ACC112 (cell line): ENCODE results near the gene WNT3.
"Not testable (repeated sequence)": the region's sequence is repeated elsewhere in the genome, so short reads cannot be mapped to it uniquely, and the experiment has no call there.

Experiments used
- H2AFZ ChIP-seq: fragments of 200-600 bp; sonication (generic); one replicate; pipeline ENCODE4 v1.6.0; 2017; ENCODE audit warnings: antibody characterized with exemption, low read length; ENCODE audit not compliant: unreplicated experiment
- H3K27ac ChIP-seq: fragments of 200-600 bp; sonication (generic); 2 replicates; pipeline ENCODE4 v1.5.1; 2014; ENCODE audit warnings: low read depth, mild to moderate bottlenecking, antibody characterized with exemption, low read length, moderate library complexity
- H3K27me3 ChIP-seq: fragments of 200-600 bp; sonication (generic); 2 replicates; pipeline ENCODE4 v1.6.1; 2014; ENCODE audit warnings: mild to moderate bottlenecking, antibody characterized with exemption, low read length, moderate library complexity, mixed read lengths; ENCODE audit not compliant: insufficient read depth
- H3K36me3 ChIP-seq: fragments of 200-600 bp; sonication (generic); 2 replicates; pipeline ENCODE4 v1.6.1; 2016; ENCODE audit warnings: mild to moderate bottlenecking, antibody characterized with exemption, low read length, moderate library complexity, mixed read lengths; ENCODE audit not compliant: insufficient read depth
- H3K4me1 ChIP-seq: fragments of 200-600 bp; sonication (generic); one replicate; pipeline ENCODE4 v1.6.1; 2016; ENCODE audit warnings: low read length, mixed read lengths; ENCODE audit not compliant: insufficient read depth, unreplicated experiment, control insufficient read depth
- H3K4me3 ChIP-seq: fragments of 200-600 bp; sonication (generic); 2 replicates; pipeline ENCODE4 v1.5.1; 2014; ENCODE audit warnings: mild to moderate bottlenecking, low read depth, low read length
- H3K79me2 ChIP-seq: fragments of 200-600 bp; sonication (generic); one replicate; pipeline ENCODE4 v1.6.0; 2016; ENCODE audit warnings: low read length; ENCODE audit not compliant: control insufficient read depth, unreplicated experiment, insufficient read depth

The WNT3 gene

DNA sequence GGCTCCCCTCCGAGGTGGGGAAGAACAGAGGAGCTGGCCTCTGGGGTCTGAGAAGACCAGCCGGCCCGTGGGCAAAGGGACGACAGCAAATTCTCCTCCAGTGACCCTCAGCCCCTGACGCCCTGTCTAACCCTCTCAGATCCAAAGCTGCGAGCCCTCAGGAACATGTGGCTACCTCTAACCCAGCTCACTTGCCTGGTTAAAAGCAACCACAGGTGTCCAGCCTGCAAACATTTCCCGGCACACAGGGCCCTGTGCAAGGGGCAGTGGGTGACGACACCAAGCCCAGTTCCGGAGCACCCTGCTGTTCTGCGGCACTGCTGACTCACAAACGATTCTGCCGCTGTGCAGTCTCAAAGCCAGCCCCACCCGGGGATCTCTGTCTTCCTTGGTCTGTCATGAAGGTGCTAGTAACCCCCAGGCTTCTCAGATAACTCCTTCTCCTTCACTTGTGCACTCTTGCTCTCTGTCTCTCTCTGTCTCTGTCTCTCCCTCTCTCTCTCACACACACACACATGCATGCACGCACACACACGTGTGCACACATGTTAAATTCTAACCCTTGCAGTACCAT, 23.0 kb downstream of the WNT3 start:
- Histone ChIP-seq H3K36me3 (no peaks in the 10 kb centered on the region), H3K4me1 (no peaks in the 10 kb centered on the region), H3K27ac (no peak overlapping the region), H3K4me3 (no peak overlapping the region), H3K27me3 (peaks cover 52% of the 10 kb centered on the region), H3K79me2 (no peaks in the 10 kb centered on the region), H2AFZ (no peak overlapping the region)

DNA sequence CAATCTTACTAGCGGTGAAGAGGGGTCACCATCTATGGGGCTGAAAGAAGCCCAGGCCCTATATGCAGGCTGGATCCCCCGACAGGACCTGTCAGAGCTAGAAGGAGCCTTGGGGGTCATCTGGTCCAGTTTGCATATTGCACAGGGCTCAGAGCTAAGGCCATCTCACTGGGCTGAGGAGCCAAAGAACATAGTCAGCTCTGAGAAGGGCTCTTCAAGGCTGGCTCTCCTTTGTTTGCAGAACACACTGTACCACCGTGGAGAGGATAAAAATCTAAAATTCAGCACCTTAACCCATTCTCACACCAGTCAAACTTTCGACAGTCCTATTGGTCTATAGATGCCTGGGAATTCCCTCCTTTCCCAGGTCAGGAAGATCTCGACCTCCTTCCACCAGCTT, 24.2 kb downstream of the WNT3 start:
- no peaks in the 10 kb centered on the region for H3K79me2 ChIP-seq
- H3K27ac ChIP-seq, result no peak overlapping the region
- H3K27me3 ChIP-seq, result peaks cover 56% of the 10 kb centered on the region
- no peaks in the 10 kb centered on the region for H3K36me3 ChIP-seq
- H3K4me1 ChIP-seq, result no peaks in the 10 kb centered on the region
- no peak overlapping the region for H3K4me3 ChIP-seq
- no peak overlapping the region for H2AFZ ChIP-seq

DNA sequence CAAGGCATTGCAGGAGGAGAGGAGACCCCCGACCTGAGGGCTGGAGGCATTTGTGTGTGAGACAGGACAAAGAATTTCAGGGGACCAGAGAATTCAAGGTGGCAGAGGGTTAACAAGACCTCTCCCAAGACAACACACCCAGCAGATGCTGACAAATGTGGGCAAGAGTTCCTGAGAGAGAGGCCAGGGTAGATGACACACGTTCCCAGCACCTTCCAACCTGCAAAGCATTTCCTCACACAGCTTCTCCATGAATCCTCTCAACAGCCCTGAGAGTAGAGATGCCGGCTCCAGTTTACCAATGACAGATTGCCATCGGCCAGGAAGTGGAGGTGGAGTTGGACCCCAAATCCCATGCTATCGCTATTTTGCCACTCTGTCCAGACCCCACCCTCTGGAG, 25.0 kb downstream of the WNT3 start:
- Histone ChIP-seq H3K36me3 (no peaks in the 10 kb centered on the region), H2AFZ (no peak overlapping the region), H3K4me3 (no peak overlapping the region), H3K27me3 (peaks cover 56% of the 10 kb centered on the region), H3K4me1 (no peaks in the 10 kb centered on the region), H3K27ac (no peak overlapping the region), H3K79me2 (no peaks in the 10 kb centered on the region)

DNA sequence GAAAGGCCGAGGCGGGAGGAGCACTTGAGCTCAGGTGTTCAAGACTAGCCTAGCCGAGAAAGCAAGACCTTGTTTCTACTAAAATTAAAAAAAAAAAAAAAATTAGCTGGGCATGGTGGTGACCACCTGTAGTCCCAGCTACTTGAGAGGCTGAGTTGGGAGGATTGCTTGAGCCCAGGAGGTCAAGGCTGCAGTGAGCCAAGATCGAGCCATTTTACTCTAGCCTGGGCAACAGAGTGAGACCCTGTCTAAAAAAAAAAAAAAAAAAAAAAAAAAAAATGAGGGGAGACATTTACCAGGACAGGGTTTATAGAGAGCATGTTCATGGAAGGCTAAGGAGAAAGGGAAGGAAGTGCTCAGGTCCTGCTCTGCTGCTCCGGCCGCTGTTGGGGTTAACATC, 25.5 kb downstream of the WNT3 start:
- not testable (repeated sequence) for H3K4me1 ChIP-seq, H3K27ac ChIP-seq, H3K36me3 ChIP-seq, H3K79me2 ChIP-seq, H2AFZ ChIP-seq, H3K4me3 ChIP-seq
- H3K27me3 ChIP-seq, result peaks cover 56% of the 10 kb centered on the region

DNA sequence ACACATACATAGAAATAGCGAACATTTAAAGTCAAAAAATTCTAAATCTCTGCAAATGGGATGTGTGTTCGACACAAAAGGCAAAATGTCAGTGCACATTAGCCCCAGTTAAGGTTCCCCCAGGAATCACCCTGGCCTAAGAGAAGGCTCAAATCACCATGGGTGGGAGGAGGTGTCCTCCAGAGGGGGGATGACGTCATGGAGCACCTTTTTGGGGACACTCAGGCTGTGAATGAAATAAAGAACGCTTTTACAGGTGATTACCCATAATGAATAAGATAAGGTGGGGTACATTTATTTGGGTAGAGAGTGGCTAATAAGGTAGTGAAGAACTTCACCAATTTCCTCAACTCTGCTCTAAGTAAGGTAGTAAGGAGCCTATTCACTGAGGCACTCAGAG, 26.4 kb downstream of the WNT3 start:
- no peak overlapping the region for H3K4me3 ChIP-seq
- peaks cover 51% of the 10 kb centered on the region for H3K27me3 ChIP-seq
- no peaks in the 10 kb centered on the region for H3K4me1 ChIP-seq

DNA sequence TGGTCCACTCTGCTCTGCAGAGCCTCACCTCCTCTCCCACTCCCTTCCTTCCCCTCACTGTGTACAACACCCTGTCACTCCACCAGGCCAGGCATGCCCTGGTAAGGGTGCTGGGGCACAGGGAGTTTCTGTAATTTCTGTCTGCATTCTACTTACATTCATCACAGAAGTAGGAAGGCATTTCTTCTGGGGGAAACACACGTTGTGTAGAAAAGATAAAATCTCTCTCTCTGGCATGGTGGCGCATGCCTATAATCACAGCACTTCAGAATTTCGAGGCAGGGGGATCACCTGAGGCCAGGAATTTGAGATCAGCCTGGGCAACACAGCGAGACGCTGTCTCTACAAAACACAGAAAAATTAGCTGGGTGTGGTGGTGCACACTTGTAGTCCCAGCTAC, 27.0 kb downstream of the WNT3 start:
- Histone ChIP-seq H2AFZ (no peak overlapping the region), H3K27ac (no peak overlapping the region), H3K27me3 (peaks cover 48% of the 10 kb centered on the region), H3K4me1 (no peaks in the 10 kb centered on the region), H3K79me2 (no peaks in the 10 kb centered on the region), H3K36me3 (no peaks in the 10 kb centered on the region), H3K4me3 (no peak overlapping the region)

More for the DNA sequence above, 26.4 kb downstream of the WNT3 start:
- no peak overlapping the region for H3K27ac ChIP-seq
- no peak overlapping the region for H2AFZ ChIP-seq
- H3K36me3 ChIP-seq, result no peaks in the 10 kb centered on the region
- no peaks in the 10 kb centered on the region for H3K79me2 ChIP-seq

DNA sequence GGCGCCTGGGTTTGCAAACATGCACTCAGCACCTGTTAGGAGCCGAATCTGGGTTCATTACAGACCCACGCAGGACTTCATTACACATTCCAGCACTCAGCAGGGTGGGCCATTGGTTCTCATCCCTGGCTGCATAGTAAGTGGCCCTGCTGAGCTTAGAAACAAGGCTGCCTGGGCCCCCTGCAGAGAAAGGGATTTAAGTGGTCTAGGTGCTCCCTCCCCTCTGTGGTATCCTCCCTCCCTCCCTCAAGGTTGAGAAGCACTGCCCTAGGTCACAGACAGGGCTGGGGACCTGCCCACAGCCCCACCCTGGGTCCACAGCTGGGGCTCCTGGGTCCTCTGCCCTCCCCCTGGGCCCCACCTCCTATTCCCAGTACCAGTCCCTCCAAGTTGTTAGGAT, 28.3 kb downstream of the WNT3 start:
- Histone ChIP-seq H3K27me3 (peaks cover 36% of the 10 kb centered on the region), H3K36me3 (no peaks in the 10 kb centered on the region), H3K27ac (no peak overlapping the region), H3K4me3 (no peak overlapping the region), H2AFZ (no peak overlapping the region), H3K4me1 (no peaks in the 10 kb centered on the region), H3K79me2 (no peaks in the 10 kb centered on the region)

DNA sequence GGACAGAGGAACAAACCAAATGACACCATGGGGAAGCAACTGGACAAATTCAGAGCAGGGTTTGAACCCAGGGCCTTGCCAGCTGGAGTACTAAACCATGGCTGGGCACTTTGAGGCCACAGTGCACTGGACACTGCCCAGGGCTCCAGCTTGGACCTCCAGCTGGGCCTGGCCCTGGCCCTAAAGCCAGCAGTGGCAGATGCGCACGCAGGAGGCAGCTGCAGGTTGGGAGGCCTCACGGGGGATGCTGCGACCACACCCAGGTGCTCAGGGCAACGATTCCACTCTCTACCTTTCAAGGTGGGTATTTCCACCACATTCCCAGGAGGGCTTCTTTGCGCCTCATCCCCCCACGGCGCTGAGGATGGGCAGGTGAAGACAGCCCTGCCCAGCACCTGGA, 28.9 kb downstream of the WNT3 start:
- H3K27ac ChIP-seq, result no peak overlapping the region
- H2AFZ ChIP-seq, result no peak overlapping the region
- H3K4me1 ChIP-seq, result no peaks in the 10 kb centered on the region
- peaks cover 32% of the 10 kb centered on the region for H3K27me3 ChIP-seq
- H3K79me2 ChIP-seq, result no peaks in the 10 kb centered on the region
- no peaks in the 10 kb centered on the region for H3K36me3 ChIP-seq
- no peak overlapping the region for H3K4me3 ChIP-seq

DNA sequence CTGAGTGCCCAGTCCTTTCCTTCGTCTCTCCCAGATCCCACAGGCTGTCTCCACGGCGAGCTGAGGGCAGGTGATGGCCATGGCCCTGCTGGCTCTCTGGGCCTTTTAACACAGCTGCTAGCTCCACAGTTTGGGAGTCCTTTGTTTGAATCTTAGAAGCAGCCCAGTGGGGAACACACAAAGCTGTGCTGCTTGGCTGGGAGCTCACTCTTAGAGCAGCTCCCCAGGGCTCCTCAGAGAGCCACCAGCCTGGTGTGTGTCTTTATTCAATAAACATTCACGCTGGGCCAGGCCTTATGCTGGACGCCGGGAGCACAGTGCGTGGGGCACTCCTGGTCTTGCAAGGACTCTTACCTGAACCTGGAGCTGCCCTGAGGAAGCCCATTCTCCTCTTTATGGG, 29.7 kb downstream of the WNT3 start:
- Histone ChIP-seq H3K27me3 (peaks cover 25% of the 10 kb centered on the region), H3K36me3 (no peaks in the 10 kb centered on the region), H3K4me1 (no peaks in the 10 kb centered on the region)

DNA sequence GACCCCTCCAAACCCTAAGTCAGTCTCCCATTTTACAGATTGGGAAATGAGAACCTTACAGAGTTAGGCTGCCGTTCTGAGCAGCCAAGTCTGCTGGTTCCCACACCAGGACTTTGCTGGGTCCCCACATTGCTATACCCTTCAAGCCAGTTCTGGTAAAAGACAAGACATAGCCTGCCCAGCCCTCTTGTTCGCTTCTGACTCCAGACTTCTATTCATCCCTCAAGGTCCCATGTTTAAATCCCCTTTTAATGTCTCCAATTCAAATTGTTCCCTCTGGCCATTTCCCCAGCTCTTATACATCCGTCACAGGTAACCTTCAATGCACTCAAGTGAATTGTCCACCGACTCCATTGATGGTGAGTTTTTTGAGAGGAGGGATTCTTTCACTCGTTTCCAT, 30.2 kb downstream of the WNT3 start:
- H3K4me1 ChIP-seq, result no peaks in the 10 kb centered on the region
- peaks cover 20% of the 10 kb centered on the region for H3K27me3 ChIP-seq
- H3K79me2 ChIP-seq, result no peaks in the 10 kb centered on the region
- no peak overlapping the region for H3K4me3 ChIP-seq
- no peak overlapping the region for H3K27ac ChIP-seq
- H2AFZ ChIP-seq, result no peak overlapping the region
- no peaks in the 10 kb centered on the region for H3K36me3 ChIP-seq

More for the DNA sequence above, 29.7 kb downstream of the WNT3 start:
- Histone ChIP-seq H3K79me2 (no peaks in the 10 kb centered on the region), H3K27ac (no peak overlapping the region), H2AFZ (no peak overlapping the region), H3K4me3 (no peak overlapping the region)

DNA sequence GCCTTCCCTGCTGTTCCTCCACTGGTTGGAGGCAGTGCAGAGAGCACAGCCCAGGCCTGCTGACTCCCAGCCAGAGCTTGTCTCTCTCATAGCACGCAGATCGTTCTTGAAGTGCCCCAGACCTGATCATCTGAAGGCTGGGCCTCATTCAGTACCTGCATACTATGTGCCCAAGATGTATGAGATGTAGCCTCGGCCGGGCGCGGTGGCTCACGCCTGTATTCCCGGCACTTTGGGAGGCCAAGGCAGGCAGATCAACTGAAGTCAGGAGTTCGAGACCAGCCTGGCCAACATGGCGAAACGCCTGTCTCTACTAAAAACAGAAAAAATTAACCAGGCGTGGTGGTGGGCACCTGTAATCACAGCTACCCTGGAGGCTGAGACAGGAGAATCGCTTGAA, 31.0 kb downstream of the WNT3 start:
- H3K36me3 ChIP-seq, result no peaks in the 10 kb centered on the region
- H3K4me1 ChIP-seq, result no peaks in the 10 kb centered on the region
- H3K27ac ChIP-seq, result no peak overlapping the region
- H3K79me2 ChIP-seq, result no peaks in the 10 kb centered on the region
- no peak overlapping the region for H3K4me3 ChIP-seq
- H2AFZ ChIP-seq, result no peak overlapping the region
- H3K27me3 ChIP-seq, result peaks cover 17% of the 10 kb centered on the region
